HG03108 (cell line): ENCODE data around the gene ACHE.

ENCODE experiments used
- ATAC-seq: cut with Tn5 transposase; IDR thresholded peaks from one replicate; pipeline ENCODE4 v1.9.1; 2021; ENCODE audit warnings: moderate library complexity; ENCODE audit not compliant: unreplicated experiment

The ACHE gene

DNA sequence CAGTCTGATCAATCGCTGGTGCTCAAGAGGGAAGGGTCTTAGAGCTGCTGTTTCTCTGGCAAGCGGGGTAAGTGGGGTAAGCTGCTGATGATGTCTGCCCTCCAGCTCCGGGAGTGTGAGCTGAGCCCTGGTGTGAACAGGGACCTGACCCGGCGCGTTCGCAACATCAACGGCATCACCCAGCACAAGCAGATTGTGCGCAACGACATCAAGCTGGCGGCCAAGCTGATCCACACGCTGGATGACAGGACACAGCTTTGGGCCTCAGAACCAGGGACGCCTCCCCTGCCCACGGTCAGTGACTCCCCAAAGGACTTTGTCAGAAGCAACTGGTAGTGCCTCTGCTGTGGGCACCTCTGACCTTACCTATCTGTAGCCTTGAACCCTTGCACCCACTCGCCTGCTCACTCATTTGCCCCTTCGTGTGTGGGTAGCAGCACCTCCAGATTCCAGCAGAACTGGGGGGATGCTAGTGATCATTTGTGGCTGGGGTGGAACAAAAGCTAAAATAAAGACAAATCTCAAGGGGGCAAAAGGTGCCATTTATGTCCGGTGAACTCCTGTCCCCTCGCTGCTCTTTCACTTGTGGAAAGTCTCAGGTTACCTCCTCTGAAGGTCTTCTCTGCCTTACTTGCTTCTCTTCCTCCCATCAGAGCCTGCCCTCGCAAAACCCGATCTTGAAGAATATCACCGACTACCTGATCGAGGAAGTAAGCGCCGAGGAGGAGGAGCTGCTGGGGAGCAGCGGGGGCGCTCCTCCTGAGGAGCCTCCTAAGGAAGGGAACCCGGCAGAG lies 9.3 kb downstream of the ACHE start:
- ATAC-seq = no peak

DNA sequence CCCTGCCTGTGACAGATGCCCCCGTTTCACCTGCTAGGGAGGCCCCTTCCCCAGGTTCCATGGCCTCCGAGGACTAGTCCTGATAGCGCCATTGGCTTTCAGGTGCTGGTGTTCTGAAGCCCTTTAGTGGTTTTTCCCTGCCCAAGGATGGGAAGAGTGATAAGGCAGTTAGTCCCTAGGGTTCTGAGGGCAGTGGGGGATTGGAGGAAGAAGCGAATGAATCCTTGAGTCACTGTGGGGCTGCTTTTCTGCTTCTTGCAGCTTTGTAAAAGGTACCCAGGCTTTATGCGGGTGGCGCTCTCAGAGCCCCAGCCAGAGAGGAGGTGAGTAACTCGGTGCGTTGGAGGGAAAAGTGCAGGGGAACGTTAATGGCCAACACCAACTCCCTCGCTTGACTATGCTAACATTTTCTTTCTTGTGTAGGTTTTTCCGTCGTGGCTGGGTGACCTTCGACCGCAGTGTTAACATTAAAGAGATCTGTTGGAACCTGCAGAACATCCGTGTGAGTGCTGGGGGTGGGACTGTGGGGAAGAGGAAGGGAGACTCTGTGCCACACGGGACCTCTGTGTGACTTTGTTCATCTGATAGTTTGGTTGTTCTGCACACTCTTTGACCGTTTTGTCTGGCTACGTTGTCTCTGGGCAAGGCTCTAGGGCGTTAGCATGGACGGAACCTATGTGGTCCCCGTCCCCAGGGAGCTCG lies 10.1 kb downstream of the ACHE start:
- no peak for ATAC-seq

DNA sequence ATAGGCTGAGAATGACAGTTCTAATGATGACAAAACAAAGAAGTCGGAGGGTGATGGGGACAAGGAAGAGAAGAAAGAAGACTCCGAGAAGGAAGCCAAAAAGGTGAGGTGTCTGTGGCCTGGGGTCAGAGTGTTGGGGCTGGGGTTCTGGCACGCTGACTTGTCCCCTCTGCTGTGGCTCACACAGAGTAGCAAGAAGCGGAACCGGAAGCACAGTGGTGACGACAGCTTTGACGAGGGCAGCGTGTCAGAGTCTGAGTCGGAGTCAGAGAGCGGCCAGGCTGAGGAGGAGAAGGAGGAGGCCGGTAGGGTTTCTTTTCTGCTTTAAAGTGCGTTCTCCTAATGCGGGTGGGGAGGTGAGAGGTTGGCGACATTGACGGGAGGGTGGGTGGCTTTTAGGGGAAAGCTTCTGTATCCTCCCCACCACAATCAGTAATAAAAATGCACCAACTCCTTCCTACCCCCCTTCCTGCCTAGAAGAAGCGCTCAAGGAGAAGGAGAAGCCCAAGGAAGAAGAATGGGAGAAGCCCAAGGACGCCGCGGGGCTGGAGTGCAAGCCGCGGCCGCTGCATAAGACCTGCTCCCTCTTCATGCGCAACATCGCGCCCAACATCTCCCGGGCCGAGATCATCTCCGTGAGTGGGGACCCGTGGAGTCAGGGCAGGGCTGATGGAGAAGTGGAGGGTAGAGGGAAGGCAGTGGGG lies 10.8 kb downstream of the ACHE start:
- ATAC-seq = no peak

DNA sequence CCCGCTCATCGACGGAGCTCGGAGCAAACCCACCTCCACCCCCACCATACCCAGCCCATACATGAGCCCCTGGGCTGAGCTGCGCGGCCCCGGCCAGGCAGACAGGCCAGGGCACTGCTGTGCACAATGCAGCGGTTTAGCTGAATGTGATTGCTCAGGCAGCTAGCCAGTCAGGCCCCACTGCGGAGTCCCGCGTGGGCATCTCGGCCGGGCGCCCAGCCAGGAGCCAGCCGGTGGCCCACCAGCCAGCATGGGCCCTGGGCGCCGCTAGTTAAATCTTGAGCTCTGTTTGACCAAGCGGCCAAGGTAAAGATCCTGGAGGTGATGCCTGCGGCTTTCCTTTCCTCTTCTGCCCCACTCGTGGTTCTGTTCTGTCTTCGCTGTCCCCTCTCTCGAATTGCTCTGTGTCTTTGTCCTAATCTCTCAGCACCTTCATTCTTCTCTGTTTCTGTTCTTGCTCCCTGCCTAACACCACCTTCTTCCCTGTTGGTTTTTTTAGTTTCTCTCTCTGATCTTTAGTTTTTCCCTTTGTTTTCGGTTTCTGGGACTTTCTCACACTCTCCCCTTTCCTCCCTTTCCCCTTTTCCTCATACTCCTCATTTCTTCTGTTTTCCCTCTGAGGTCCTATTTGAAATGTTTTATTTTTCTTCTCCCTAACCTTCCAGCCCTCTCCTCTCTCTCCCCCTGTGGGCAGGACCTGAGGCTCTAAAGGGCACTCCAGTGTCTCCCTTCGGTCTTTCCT lies 12.7 kb downstream of the ACHE start:
- no peak for ATAC-seq

DNA sequence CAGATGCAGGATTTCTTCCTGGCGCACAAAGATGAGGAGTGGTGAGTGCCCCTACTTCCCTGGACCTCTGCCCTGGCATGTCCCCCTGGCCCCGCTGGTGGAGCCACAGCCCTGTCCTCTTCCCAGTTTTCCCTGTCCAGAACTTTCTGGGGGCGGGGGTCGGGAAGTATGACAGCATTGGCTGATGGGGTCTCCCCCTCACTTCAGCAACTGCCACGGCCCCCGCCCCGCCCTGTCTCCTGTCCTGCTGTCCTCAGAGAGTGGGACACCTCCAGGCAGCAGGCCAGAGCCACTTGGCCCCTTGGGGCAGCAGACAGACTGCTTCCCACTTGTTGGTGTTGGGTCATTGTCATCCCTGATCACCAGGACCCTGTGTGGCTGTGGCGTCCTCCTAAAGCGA lies 13.5 kb downstream of the ACHE start:
- ATAC-seq = no peak

DNA sequence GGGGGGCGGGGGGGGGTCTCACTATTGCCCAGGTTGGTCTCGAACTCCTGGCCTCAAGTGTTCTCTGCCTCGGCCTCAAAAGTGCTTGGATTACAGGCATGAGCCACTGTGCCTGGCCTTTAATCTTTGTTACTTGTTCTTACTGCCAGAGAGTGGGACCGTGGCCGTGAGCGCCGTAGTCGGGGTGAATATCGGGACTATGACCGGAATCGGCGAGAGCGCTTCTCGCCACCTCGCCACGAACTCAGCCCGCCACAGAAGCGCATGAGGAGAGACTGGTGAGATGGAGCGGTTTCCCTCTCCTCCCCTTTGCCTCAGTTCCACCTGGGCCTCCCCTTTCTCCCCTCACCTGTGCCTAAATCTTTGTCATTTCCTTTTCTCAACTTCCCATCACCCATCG lies 14.6 kb downstream of the ACHE start:
- no peak for ATAC-seq

DNA sequence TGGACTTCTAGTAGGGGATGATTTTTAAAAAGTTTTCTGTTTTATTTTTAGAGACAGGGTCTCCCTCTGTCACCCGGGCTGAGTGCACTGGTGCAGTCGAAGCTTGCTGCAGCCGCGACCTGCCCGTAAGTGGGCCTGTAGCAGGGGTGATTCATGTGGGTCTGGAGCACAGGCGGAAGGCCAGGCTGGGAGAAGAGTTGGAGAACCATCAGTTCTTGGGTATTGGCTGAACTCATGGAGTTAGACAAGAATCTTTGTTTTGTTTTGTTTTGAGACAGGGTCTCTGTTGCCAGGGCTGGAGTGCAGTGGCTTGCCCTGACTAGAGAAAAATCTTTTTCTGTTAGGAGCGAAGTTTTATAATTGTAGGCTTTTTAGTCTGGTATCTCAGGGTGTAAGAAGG lies 15.0 kb downstream of the ACHE start:
- ATAC-seq = no peak

DNA sequence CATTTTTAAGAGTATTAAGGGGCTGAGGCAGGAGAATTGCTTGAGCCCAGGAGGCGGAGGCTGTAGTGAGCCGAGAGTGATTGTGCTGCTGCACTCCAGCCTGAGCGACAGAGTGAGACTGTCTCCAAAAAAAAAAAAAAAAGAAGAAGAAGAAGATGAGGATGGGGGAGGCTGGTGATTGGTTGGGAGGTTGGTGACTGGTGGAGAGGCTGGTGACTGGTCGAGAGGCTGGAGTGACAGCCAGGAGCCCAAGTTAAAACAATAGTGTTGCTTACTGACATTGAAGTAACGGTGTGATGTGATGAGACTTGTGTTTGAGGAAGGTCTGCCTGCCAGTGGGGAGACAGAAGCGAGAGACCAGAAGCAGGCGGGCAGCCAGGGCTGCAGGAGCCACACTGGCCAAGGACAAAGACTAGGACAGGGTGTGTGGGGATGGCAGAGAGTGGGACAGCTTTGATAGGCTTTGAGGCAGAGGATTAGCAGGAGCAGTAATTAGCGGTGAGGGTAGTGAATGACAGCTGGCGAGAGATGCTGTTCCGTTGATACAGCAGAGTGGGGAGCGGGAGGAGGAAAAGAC lies 15.9 kb downstream of the ACHE start:
- ATAC-seq = no peak

DNA sequence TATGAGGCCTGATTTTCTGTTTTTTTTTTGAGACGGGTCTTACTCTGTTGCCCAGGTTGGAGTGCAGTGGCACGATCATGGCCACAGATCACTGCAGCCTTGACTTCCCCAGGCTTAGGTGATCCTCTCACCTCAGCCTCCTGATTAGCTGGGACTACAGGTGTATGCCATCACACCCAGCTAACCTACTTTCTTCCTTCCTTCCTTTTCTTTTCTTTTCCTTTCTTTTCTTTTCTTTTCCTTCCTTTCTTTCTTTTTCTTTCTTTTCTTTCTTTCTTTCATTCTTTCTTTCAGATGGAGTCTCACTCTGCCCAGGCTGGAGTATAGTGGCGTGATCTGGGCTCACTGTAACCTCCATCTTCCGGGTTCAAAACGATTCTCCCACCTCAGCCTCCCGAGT lies 17.0 kb downstream of the ACHE start:
- ATAC-seq = no peak

DNA sequence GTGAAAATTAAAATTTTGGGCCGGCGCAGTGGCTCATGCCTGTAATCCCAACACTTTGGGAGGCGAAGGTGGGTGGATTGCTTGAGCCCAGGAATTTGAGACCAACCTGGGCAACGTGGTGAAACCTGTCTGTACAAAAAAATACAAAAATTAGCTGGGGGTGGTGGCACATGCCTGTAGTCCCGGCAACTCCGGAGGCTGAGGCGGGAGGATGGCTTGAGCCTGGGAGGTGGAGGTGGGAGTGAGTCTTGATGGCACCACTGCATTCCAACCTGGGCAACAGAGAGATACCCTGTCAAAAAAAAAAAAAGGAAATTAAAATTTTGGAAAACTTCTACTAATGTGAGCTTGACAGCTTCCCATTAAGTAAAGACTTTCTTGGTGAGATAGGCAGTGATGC lies 17.7 kb downstream of the ACHE start:
- ATAC-seq = no peak

DNA sequence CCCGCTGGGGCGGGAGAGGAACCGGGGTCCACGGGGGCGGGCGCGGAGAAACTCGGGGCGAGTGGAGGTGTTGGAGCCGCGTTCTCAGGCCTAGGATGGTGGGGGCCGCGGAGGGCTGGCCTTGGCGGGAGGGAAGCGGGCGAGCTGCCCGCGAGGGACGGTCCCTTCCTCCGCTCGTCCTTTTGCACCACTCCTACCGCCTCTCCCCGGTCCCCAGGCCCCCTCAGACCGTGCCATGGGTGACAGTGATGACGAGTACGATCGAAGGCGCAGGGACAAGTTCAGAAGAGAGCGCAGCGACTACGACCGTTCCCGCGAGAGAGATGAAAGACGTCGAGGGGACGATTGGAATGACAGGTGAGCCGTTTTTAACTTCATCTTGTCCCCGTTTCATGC lies 20.3 kb downstream of the ACHE start:
- peak; percentile 27 for ATAC-seq

DNA sequence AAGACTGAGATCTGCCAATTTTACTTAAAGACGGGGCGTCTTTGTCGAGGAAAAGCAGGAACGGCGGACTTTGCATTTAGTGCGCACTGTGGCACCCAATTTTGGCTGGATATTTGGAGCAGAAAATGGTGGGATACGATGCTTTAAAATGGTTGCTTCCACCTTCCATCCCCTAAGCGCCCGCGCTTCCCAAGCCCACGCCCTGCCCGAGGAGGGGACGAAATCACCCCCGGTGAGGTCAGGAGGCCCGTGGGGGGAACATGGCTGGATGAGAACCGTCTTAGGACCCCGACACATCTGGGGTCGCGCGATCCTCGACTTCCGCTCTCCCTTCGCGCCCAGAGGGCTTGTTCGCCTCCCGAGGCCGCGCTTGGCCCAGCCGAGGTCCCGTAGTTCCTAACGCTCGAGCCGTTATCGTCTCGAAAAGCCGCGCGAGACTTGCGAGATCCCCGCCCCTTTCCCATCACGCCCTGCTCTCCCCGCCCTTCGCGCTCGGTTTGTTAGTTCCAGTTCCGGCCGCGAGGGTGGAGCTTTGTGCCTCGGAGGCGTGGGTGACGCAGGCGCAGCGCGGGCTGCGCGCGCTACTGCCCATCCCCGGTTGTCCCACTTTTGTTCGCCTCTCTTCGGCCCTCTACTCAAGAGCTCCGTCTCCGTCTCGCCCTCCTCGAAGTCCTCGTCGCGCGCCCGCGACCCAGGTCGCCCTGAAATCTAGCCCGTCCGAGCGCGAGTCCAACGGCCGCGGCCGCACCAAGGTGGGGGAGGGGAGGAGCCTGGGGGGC lies 20.9 kb downstream of the ACHE start, which contains the start of gene SRRT:
Gene SRRT (plus strand): TSS at position 527 of the 779 bp plus-strand sequence. CDS start 488 bp downstream, outside the sequence.
- peak; percentile 86 for ATAC-seq

DNA sequence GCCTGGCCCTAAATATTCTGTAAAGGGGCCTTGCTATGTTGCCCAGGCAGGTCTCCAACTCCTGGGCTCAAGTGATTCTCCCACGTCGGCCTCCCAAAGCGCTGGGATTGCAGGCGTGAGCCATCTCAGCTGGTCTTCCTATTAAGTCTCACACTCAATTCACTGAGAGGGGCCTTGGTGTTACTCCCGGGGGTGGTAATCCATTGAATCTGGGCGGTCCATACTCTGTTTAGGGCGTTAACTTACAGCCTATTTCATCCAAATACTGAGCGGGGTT lies 21.4 kb downstream of the ACHE start:
- no peak for ATAC-seq

DNA sequence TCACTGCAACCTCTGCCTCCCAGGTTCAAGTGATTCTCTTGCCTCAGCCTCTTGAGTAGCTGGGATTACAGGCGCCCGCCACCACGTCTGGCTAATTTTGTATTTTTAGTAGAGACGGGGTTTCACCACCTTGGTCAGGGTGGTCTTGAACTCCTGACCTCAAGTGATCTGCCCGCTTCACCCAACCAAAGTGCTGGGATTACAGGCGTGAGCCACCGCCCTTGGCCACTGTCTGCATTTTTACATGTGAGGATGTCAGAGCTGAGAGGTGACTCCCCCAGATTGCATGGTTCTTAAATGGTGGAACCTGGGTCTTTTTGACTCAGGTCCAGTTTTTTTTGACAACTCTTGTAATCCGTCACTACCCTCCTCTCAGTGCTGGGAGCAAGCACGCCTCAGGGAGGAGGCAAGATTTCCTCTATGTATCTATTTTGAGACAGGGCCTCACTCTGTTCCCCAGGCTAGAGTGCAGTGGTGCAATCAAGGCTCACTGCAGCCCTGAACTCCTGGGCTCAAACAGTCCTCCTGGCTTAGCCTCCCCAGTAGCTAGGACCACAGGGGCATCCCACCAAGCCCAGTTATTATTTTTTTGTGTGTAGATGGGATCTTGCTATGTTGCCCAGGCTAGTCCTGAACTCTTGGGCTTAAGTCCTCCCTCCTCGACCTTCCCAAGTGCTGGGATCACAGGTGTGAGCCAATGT lies 21.9 kb downstream of the ACHE start:
- no peak for ATAC-seq

DNA sequence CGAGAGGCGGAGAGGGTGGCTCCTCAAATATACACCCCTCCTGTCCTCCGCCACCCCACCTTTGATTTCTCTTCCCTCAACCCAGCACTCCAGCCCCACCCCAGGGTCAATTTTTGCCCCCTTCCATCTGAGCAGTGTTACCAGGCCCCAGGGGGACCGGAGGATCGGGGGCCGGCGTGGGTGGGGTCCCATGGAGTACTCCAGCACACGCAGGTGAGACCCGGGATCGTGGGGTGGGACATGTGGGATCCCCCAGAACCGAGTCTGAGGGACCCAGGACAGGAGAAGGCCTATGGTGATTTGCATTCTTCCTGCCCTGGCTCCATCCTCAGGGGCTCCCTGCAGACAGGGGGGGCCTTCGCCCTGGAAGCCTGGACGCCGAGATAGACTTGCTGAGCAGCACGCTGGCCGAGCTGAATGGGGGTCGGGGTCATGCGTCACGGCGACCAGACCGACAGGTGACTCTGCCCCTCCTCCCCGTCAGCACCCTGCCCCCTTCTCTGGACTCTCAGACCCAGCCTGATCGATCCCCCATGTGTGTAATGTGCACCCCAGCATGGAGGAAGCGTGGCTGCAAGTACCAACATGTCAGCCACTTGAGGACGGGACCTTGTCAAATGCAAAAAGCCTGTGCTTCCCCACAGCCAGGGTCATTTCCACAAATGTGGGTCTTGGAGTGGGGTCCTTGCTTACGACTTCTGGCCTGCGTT lies 27.8 kb downstream of the ACHE start:
- no peak for ATAC-seq

DNA sequence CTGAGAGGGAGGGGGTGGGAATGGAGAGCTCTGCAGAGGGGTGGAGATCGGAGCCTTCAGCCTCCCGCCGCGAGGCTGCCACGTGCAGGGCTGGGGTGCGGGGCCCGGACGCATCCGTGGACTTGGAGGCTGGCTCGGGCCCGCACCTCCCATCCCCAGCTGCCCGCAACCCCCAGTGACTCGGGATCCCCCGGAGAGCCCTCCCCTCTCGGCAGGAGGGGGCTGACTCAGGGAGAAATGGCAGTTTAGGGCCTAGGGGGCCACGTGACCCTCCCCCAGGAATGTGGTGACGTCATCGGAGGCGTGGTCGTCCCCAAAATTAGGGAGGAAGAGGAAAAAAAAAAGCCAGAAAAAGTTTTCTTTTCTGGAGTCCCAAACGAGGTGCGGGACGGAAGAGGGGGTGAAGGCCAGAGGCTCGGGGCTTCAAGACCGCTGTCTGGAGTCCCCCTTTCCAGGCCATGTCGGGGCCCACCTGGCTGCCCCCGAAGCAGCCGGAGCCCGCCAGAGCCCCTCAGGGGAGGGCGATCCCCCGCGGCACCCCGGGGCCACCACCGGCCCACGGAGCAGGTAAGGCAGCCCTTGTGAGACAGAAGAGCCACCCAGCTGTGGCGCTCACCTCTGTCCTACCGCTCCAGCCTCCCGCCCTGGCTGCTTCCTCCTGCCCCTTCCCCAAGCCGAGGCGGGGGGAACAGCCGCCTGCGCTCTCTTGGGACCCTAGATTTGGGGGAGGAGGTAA lies 28.5 kb downstream of the ACHE start, which contains the start of gene TRIP6:
Gene TRIP6 (plus strand): TSS at position 348 of the 736 bp plus-strand sequence. CDS start 111 bp downstream, at position 459.
- peak; percentile 59 for ATAC-seq

DNA sequence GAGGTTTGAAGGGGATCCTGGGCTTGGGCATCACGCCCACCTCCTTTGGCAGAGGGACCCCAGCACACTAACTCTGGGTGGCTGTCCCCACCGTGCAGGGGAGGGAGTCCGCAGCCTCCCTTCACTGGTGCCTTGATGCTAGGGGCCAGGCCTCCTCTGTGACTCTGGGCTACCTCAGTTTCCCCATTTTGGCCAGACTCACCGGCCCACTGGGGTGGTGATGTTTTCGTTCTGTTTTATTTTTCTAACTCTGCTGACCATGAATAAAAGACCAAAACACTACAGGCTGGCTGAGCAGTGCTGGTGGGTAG lies 29.0 kb downstream of the ACHE start:
- no peak for ATAC-seq

DNA sequence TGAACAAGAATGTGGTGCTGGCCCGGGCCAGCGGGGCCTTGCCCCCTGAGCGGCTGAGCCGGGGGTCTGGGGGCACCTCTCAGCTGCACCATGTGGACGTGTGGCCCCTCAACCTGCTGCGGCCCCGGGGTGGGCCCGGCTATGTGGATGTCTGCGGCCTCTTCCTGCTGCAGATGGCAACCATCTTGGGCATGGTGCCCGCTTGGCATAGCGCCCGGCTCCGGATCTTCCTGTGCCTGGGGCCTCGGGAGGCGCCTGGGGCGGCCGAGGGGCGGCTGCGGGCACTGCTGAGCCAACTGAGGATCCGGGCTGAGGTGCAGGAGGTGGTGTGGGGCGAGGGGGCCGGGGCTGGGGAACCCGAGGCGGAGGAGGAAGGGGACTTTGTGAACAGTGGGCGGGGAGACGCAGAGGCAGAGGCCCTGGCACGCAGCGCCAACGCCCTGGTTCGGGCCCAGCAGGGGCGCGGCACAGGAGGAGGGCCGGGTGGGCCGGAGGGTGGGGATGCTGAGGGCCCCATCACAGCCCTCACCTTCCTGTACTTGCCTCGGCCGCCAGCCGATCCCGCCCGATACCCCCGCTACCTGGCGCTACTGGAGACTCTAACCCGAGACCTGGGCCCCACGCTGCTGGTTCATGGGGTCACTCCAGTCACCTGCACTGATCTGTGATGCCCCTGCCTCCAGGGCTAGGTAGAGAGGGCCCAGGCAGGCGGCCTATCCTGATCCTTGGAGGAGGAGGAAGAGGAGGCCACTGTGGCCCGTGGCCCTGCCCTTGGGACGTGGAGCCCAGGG lies 29.6 kb downstream of the ACHE start:
- no peak for ATAC-seq
